HL-60 (cell line): ENCODE data around the gene SNX8.

ENCODE experiments used
- DNase-seq, 2 experiments: peaks; one replicate each; pipeline ENCODE4 v3.0.0-alpha.2; 2010 to 2020; ENCODE audit warnings: low read depth in 1 of 2, low spot score in 1 of 2
- H3K27ac ChIP-seq: fragments of 250-450 bp; sonication (Bioruptor Pico); replicated peaks from 2 replicates; pipeline ENCODE4 v1.5.1; 2020; ENCODE audit warnings: mild to moderate bottlenecking, moderate library complexity
- H3K27me3 ChIP-seq: fragments of 250-450 bp; sonication (Bioruptor Pico); 2 replicates; pipeline ENCODE4 v1.5.1; 2021; ENCODE audit warnings: mild to moderate bottlenecking, moderate library complexity; ENCODE audit not compliant: insufficient read depth, poor library complexity, severe bottlenecking
- H3K4me3 ChIP-seq: replicated peaks from 2 replicates; pipeline ENCODE4 v1.5.1; 2011; ENCODE audit warnings: mild to moderate bottlenecking, control low read depth, low read length; ENCODE audit not compliant: insufficient read depth
- CTCF ChIP-seq: IDR thresholded peaks from one replicate; pipeline ENCODE4 v1.5.1; 2011; ENCODE audit warnings: low read length, control low read depth, inconsistent platforms; ENCODE audit not compliant: insufficient read depth
- GABPA ChIP-seq: IDR thresholded peaks from 2 replicates; pipeline ENCODE4 v1.6.1; 2012; ENCODE audit warnings: low read depth
- POLR2AphosphoS5 ChIP-seq: IDR thresholded peaks from 2 replicates; pipeline ENCODE4 v1.6.1; 2012; ENCODE audit warnings: low read depth
- REST ChIP-seq: IDR thresholded peaks from 2 replicates; pipeline ENCODE4 v1.6.1; 2012; ENCODE audit warnings: low read depth; ENCODE audit not compliant: insufficient replicate concordance
- SPI1 ChIP-seq: IDR thresholded peaks from 2 replicates; pipeline ENCODE4 v1.6.1; 2012; ENCODE audit warnings: low read depth, mild to moderate bottlenecking, borderline replicate concordance

SNX8 gene

GRCh38 chr7:2313450-2314208, 612 bp downstream of the SNX8 start:
- TF ChIP-seq POLR2AphosphoS5 (no peak), GABPA (no peak), REST (no peak), SPI1 (no peak), CTCF (no peak)
- Histone ChIP-seq H3K27ac (peak overlapping the region; percentile 64), H3K4me3 (peak overlapping the region; percentile 91), H3K27me3 (no peaks in the 10 kb centered on the region)
- DNase-seq: peak in 1 of 2 experiments; percentile 21

- Histone ChIP-seq H3K27ac (no peak overlapping the region), H3K27me3 (no peaks in the 10 kb centered on the region), H3K4me3 (no peak overlapping the region)
- TF ChIP-seq POLR2AphosphoS5 (no peak), GABPA (no peak), SPI1 (no peak), REST (no peak), CTCF (no peak)
- DNase-seq: no peak
Measured at GRCh38 chr7:2312267-2312929, 1.8 kb downstream of the SNX8 start.

- Histone ChIP-seq H3K27me3 (no peaks in the 10 kb centered on the region), H3K4me3 (no peak overlapping the region), H3K27ac (no peak overlapping the region)
- DNase-seq: no peak
- TF ChIP-seq GABPA: no peak
- no peak for TF ChIP-seq CTCF
- no peak for TF ChIP-seq REST
- no peak for TF ChIP-seq POLR2AphosphoS5
- no peak for TF ChIP-seq SPI1
Measured at GRCh38 chr7:2309889-2310331, 4.3 kb downstream of the SNX8 start.
